HG02610 (cell line): ENCODE measurements around the gene TMEM164.
"Not testable (repeated sequence)": the region's sequence is repeated elsewhere in the genome, so short reads cannot be mapped to it uniquely, and the experiment has no call there.

Source experiments
- ATAC-seq: cut with Tn5 transposase; IDR thresholded peaks from one replicate; pipeline ENCODE4 v1.9.1; 2021; ENCODE audit warnings: mild to moderate bottlenecking, moderate library complexity; ENCODE audit not compliant: unreplicated experiment

TMEM164 gene

DNA sequence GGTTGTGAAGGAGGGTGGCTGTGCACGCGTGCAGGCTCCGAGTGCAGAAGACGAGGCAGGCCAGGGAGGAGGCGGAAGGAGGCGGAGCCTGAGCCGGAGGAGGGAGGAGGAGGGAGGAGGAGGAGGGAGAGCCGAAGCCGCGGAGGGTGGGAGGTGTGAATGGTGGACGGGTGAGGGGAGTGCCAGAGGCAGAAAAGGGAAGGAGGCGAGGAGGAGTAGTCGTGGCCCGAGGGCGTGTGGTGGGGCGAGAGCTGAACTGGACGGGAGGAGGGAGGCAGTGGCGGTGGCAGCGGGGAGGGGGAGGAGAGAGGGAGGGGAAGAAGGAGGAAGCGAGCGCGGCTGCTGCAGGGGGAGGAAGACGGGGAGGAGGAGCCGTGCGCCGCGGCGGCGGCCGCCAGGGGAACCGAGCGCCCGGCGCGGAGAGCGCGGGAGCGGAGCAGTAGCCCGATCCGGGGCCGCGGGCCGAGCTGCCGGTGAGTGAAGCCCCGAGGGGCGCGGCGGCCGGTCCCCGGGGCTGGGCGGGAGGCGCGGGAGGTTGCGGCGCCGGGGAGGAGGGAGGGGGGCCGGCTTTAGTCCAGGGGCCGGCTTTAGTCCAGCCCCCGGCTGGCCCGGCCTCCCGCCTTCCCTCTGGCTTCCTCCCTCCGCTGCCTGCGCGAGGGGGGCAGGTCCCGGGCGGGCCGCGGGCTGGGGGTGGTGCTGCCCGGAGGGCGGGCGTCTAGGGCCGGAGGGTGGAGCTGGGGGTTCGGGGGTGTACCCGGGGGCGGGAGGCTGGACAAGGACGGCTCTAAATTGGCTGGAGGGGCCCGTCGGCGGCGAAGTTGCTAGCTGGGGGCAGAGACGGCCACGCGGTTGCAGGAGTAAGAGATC lies at the start of gene TMEM164:
TSS of gene TMEM164 (plus strand) at position 815 of the 867 bp plus-strand sequence. CDS start 661 bp downstream, outside the sequence.
- ATAC-seq = peak; percentile 81

DNA sequence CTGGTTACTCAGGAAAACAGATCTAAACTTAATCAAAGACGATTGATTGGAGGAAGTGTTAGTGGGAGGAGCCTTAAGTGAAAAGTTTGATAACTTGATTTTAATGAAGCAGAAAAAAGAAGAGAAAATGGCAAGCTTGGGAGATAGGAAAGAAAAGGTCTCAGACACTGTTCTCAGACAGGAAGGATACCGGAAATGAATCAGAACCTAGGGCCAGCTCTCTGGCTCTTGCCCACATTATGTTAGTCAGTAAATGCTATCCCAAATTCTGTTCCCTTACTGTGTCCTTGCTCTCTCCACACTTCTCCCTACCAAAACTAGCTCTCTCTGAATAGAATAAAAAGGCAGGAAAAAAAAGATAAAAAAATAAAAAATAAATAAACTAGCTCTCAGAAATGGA lies 48.6 kb upstream of the TMEM164 start:
- ATAC-seq = no peak

DNA sequence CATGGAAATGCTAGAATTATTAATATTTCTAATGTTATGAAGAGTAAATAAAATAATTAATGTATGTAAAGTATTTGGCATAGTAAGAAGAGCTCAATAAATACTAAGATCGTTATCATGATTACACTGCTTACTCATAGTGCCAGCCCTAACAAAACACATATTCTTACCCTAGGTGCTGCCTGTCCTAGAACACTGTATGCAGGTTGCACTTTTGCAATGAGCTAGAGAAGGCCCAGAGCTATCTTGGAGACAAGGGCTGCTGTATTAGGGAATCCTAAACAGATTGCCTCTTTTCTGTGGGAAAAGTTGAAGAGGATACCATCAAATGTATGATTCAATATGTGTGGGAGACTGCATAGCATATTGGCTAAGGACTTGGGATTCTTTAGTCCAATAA lies 48.0 kb upstream of the TMEM164 start:
- no peak for ATAC-seq

DNA sequence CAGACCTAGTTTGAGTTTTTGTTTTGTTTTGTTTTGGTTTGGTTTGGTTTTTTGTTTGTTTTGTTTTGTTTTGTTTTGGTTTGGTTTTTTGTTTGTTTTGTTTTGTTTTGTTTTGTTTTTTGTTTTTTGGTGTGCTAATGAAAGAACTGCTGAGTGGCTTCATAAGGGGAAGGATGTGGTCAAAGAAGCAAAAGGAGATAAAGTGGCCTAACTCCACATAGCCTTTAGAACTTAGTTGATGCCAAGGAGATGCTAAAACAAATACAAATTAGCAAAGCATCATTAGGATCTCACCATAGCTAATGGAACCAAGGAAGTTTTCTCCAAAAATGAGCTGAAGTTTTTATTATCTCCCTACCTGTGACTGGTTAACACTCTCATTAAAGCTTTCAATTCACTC lies 44.6 kb upstream of the TMEM164 start:
- ATAC-seq = no peak

DNA sequence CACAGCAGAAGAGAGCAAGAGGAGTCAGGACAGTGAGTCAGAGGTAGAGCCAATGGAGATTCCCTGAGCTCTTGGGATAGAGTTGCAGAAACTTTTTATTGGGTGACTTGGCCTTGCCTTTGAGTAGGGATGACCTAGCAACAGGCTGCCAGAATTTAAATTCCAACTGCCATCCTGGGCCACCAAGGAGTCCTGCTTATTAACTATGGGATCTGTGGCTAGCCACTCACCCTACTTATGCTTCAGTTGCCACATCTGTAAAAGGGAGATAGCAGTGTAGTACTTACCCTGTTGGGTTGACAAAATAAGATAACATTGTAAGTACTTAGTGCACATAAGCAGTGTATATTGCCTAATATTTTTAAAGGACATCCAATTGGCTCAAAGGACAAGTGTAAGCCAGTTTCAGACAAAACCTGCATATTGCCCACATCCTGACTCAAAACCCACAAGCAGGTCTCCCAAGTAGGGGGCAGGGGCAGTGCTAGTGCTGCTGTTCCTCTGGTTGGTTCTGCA lies 43.5 kb upstream of the TMEM164 start:
- no peak for ATAC-seq

DNA sequence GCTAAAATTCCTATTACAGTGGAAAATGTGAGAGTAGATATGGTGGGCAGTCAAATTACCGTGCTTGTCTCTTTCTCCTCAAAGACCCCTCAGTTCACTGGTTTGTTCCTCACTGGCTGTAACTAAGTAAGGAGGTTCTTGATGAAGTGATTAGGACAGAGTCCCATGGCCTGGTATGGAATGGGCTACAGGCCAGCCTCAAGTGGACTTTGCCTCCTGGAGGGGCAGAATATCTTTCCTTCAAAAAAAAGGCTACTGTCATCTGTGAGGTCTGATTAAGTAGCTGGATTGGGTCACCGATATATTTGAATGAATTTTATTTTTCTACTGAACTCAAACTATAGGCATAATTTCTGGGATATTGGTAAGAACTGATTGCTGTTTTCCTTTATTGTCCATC lies 38.5 kb upstream of the TMEM164 start:
- no peak for ATAC-seq

DNA sequence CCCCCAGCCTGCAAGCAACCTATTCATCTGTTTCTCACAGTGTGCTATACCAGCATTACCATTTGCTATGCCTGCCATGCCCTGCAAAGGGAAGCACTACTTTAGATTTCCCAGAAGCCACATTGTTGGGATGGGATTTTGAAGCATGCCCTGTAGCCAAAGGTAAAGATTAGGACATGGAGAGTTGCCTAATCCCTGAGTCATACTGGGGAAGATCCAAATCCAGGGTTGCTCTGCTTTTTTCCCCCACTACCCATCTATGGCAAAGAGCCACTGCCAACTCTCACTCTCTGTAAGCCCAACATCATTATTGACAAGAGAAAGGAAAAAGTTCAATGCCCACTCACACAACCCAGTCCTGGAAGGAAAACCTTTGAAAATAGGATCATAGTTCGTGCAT lies 36.7 kb upstream of the TMEM164 start:
- ATAC-seq = no peak

DNA sequence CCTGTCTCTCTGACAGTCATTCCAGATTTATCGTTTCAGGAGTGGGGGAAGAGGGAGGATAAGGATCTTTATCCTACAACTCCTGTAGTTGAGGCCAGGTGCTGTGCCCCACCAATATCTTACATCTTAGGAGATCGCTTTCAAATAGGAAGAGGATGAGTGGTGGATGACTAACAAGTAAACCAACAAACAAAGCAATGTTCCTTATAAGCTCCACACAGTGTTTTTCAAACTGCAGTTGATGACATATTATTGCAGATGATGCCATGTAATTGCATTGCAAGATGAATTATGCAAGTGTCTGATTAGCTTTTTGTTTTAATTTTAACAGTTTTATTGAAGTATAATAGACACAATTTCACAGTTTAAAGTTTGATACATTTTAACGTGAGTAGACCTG lies 35.8 kb upstream of the TMEM164 start:
- ATAC-seq = no peak

DNA sequence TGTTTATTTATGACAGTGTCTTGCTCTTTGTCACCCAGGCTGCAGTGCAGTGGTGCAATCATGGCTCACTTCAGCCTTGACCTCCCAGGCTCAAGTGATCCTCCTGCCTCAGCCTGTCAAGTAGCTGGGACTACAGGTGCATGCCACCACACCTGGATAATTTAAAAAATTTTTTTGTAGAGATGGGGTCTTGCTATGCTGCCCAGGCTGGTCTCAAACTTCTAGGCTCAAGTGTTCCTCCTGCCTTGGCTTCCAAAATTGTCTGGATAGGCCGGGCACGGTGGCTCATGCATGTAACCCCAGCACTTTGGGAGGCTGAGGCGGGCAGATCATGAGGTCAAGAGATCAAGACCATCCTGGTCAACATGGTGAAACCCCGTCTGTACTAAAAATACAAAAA lies 32.1 kb upstream of the TMEM164 start:
- not testable (repeated sequence) for ATAC-seq

DNA sequence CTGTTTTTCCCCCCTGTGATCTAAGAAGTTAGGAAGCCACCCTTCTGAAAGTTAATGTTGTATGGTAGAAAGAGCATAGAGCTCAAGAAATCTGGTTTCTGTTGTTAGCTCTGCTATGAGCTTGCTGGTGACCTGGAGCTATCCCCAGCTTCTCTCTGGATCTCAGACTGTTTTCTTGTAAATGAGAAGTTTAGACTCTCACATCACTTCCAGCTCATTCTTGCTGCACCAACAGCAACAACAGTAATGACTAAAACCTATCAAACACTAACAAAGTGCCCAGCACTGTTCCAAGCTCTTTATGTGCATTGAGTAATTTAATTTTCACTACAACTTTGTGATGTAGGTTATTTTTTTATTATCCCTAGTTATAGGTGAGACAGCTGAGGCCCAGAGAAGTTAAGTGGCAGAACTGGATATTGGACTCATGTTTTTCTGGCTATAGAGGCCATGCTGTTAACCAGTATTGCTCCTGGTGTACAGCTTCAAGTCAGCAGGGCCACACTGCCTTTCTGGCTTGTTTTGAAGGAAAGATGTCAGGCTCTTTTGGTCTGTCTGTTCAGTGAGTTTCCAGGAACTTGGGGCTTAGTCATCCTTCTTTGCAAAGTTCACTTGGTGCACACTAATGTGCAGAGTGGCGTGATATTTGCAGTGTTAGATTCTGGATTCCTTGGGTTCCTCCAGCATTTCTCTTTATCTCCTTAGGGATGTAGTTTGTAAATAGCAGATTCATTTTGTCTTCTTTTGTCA lies 27.8 kb upstream of the TMEM164 start:
- no peak for ATAC-seq

DNA sequence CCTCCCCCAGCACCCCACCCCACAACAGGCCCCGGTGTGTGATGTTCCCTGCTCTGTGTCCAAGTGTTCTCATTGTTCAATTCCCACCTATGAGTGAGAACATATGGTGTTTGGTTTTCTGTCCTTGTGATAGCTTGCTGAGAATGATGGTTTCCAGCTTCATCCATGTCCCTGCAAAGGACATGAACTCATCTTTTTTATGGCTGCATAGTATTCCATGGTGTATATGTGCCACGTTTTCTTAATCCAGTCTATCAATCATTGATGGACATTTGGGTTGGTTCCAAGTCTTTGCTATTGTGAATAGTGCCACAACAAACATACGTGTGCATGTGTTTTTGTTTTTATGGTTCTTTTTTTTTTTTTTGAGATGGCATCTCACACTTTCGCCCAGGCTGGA lies 17.7 kb upstream of the TMEM164 start:
- not testable (repeated sequence) for ATAC-seq

DNA sequence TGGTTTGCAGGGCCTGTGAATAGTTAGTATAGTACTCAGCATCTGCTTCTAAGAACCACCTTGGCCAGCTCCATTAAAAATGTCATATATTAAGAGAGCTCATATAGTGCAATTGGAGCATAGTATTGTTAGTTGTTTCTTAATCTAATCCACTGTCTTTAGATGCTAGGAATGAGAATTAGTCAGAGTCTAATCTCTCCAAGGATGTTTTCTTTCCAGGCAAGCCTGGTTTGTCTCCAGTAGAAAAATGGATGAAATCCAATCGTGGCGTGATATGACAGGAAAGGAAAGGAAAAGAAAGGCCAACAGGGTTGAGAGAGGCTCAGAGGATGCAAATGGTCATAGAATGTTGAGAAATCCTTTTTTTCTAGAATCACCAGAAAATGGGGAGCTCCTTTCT lies 15.0 kb upstream of the TMEM164 start:
- no peak for ATAC-seq

DNA sequence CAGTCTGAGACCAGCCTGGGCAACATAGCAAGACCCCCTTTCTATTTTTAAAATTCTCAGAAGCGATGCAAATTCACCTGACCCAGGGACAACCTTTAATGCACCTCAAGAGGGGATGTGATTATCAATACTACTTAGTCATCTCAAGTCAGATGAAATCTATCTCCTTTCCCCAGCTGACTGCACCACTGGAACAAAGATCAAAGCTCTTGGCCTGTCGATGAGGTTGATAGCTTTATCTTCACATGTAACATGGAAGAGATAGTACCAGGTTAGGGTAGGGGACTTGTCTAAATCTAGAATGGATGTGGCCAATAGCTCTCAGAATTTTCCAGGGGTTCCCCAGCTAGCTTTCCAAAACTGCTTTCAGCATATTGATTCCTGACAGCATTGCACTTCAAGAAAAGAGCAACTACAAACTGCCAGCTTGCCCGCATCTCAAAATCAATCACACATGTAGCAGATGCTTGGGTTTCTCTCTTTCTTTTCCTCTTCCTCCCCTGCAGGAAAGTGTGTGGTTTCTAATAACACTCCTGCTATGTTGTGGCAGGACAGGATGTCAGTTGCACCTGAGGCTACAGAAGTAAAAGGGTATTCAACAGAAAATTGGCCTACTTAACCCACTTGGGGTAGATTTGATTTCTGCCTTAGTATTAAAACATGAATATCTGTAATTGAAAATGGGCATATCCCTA lies 12.2 kb upstream of the TMEM164 start:
- ATAC-seq = peak; percentile 61

DNA sequence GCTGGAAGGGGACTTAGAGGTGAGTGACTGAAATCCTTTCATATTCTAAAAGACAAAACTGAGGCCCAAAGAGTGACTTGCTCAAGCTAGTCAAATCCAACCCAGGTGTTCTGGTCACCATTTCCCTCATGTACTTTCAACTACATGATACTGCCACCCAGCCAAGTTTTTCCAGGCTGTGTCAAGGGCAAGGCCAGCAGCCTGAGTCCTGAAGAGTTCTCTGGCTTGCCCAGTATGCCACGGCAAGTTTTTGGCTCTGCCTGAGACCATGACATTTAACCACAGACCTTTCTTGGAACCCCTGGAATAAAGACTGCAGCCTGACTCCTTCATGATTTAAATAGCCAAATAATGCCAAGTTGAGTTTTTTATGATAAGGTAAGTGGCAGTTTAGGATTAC lies 10.7 kb upstream of the TMEM164 start:
- no peak for ATAC-seq

DNA sequence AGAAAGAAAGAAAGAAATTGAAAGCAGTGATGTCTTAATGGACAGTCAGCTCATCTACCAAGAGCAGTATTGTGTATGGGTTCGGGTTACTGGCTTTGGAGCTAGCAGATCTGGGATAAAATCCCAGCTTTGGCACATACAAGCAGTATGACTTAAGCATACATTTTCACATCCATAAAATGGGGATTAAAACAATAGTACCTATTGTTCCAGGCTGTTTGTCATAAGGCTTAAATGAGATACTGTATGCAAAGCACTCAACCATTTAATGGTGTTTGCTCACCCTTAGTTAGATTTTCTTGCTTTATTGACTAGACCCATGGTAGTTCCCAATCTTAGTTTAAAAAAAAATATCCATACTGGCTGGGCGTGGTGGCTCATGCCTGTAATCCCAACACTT lies 7.8 kb upstream of the TMEM164 start:
- no peak for ATAC-seq

DNA sequence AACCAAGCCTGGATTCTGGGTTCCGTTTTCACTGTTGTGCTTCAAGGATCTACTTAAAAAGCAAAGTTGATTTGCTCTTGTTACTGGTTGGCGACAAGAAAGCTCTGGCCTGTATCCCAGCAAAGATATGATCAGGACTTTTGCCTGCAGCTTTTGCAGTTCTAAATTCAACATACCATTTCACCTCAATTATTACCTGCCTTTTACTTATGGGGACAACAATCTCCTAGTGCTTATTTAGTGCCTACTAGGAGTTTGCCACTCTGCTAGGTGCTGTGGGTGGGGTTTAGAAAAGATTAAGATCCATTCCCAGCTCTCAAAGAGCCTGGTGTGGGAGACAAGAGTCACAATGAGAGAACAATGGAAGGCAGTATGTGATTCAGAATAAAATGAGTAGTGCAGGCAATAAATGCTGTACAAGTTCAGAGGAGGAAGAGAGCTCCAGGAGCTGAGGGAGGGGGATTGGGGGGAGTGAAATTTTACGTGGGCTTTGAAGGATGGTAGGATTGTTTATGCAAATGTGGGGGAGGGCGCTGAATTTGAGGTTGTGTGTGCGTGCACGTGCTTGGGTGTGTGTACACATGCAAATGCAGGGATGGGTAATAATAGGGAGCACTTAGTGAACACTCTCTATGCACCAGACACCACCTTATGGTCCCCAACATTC lies 5.0 kb upstream of the TMEM164 start:
- ATAC-seq = no peak

DNA sequence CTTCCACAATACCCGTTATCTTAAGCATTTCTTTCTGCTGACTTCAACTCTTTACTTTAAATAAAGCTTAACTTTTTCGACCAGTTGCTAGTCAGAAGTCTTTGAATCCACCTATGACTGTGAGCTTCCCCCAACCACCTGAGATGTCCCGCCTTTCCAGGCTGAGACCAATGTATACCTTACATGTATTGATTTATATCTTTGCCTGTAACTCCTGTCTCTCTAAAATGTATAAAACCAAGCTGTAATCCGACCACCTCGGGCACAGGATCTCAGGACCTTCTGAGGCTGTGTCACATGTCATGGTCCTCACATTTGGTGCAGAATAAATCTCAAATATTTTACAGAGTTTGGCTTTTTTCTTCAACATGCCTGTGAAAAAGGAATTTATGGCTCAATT lies 2.9 kb upstream of the TMEM164 start:
- no peak for ATAC-seq

DNA sequence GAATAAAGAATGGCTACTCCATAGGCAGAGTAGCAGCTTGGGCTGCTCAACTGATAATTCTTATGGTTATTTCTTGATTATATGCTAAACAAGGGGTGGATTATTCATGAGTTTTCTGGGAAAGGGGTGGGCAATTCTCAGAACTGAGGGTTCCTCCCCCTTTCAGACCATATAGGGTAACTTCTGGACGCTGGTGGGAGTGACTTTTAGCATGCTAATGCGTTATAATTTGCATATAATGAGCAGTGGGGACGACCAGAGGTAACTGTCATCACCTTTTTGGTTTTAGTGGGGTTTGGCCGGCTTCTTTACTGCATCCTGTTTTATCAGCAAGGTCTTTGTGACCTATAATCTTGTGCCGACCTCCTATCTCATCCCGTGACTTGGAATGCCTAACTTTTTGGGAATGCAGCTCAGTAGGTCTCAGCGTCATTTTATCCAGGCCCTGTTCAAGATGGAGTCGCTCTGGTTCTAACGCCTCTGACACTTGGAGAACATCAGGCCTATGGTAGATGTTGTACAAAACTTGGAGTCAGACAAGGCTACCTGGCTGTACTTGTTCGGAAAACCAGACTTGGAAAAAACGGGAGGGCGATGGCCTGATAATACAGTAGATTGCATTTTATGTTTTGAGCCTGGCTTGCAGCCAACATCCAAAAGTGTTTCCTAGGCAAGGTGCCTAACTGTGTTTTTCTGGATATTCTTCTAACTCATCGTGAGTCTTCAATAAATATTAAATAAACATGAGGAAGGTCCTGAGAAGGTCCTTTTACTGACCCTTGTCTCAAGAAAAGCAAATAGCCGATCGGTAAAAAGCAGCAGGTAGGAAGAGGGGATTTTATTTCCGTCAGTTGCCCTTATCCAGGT lies 1.8 kb upstream of the TMEM164 start:
- ATAC-seq = no peak

DNA sequence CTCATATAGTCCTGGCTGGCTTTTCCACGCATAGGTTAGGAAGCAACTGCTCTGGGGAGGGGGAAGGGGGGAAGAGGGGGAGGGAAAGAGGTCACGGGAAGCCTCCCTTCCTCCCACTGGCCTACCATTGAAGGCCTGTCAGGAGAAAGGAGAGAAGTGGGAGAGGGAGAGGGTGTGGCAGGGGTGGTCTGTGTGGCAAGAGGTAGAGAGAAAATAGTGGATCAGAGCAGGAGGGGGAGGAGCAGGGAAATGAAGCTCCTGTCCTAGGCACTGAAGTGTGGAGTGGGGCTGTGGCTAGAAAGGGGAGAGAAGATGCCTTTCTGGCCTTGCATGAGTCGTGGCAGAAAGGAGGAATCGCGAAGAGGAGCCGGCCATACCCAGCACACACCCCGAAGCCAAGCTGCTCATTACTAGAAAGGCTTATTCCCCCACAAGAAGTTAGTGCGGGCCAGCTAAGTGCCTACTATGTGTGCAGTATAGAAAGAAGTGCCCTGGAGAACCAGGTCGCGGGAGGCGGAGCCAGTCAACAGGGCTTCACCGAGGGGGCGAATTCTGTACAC lies 1.1 kb upstream of the TMEM164 start:
- peak; percentile 2 for ATAC-seq
